Neuronal stem cell (in vitro differentiated cells): ENCODE measurements around the gene GRIN3B.

ENCODE experiments used
- DNase-seq: peaks from one replicate; pipeline ENCODE4 v3.0.0-alpha.2; 2013; ENCODE audit warnings: low spot score
- H2AFZ ChIP-seq: one replicate; pipeline ENCODE4 v1.6.1; 2013; ENCODE audit warnings: mild to moderate bottlenecking, low read length, inconsistent platforms
- H2AK5ac ChIP-seq: 2 replicates; pipeline ENCODE4 v1.6.1; 2013; ENCODE audit warnings: low read depth, mild to moderate bottlenecking, inconsistent platforms, low read length, moderate library complexity, mixed read lengths
- H2BK120ac ChIP-seq: 2 replicates; pipeline ENCODE4 v1.6.1; 2013; ENCODE audit warnings: low read depth, mild to moderate bottlenecking, inconsistent platforms, low read length, moderate library complexity, mixed read lengths
- H2BK12ac ChIP-seq: one replicate; pipeline ENCODE4 v1.6.1; 2013; ENCODE audit warnings: low read length, inconsistent platforms
- H2BK15ac ChIP-seq: 2 replicates; pipeline ENCODE4 v1.6.1; 2013; ENCODE audit warnings: mild to moderate bottlenecking, low read length, inconsistent platforms, mixed read lengths
- H2BK5ac ChIP-seq: one replicate; pipeline ENCODE4 v1.6.1; 2013; ENCODE audit warnings: inconsistent platforms, mild to moderate bottlenecking, low read length, moderate library complexity
- H3K14ac ChIP-seq: one replicate; pipeline ENCODE4 v1.6.1; 2013; ENCODE audit warnings: low read length, inconsistent platforms
- H3K18ac ChIP-seq: 2 replicates; pipeline ENCODE4 v1.6.1; 2013; ENCODE audit warnings: low read length, inconsistent platforms
- H3K23ac ChIP-seq: 2 replicates; pipeline ENCODE4 v1.6.1; 2013; ENCODE audit warnings: low read depth, mild to moderate bottlenecking, mixed read lengths, low read length, inconsistent platforms; ENCODE audit not compliant: poor library complexity
- H3K27ac ChIP-seq: replicated peaks from 3 replicates; pipeline ENCODE4 v1.5.1; 2013; ENCODE audit warnings: low read length, inconsistent platforms
- H3K27me3 ChIP-seq, 3 experiments: 2 replicates each; pipeline ENCODE4 v1.6.1; 2013; ENCODE audit warnings: low read length in 3 of 3, mild to moderate bottlenecking in 2 of 3, inconsistent platforms in 1 of 3, low read depth in 1 of 3, mixed read lengths in 1 of 3, moderate library complexity in 1 of 3; ENCODE audit not compliant: control insufficient read depth in 3 of 3, insufficient read depth in 3 of 3
- H3K36me3 ChIP-seq, 2 donors: replicated peaks in 1 of 2; 2 replicates each; pipeline ENCODE4 v1.6.1; 2013; ENCODE audit warnings: low read length in 2 of 2; ENCODE audit not compliant: control insufficient read depth in 2 of 2, insufficient read depth in 2 of 2
- H3K4ac ChIP-seq: 2 replicates; pipeline ENCODE4 v1.6.1; 2013; ENCODE audit warnings: inconsistent platforms, mild to moderate bottlenecking, low read length, moderate library complexity
- H3K4me1 ChIP-seq, 2 donors: 1 replicate in 1 of 2; 2 replicates in 1 of 2; pipeline ENCODE4 v1.6.1; 2013; ENCODE audit warnings: low read length in 2 of 2, low read depth in 1 of 2; ENCODE audit not compliant: control insufficient read depth in 2 of 2, insufficient read depth in 1 of 2
- H3K4me2 ChIP-seq: one replicate; pipeline ENCODE4 v1.6.1; 2013; ENCODE audit warnings: mild to moderate bottlenecking, low read length, inconsistent platforms; ENCODE audit not compliant: insufficient read depth, poor library complexity, severe bottlenecking
- H3K4me3 ChIP-seq, 2 donors: 2 replicates each; pipeline ENCODE4 v1.5.1; 2013; ENCODE audit warnings: low read length in 2 of 2, mild to moderate bottlenecking in 2 of 2, inconsistent platforms in 1 of 2, moderate library complexity in 1 of 2
- H3K79me1 ChIP-seq: one replicate; pipeline ENCODE4 v1.6.1; 2013; ENCODE audit warnings: low read depth, mild to moderate bottlenecking, inconsistent platforms, low read length, moderate library complexity
- H3K9ac ChIP-seq: one replicate; pipeline ENCODE4 v1.6.1; 2013; ENCODE audit warnings: mild to moderate bottlenecking, low read depth, low read length, inconsistent platforms; ENCODE audit not compliant: poor library complexity
- H3K9me3 ChIP-seq, 2 donors: replicated peaks in 1 of 2; 2 replicates each; pipeline versions ENCODE3 to v1.6.1; 2013; ENCODE audit warnings: low read length in 2 of 2, mild to moderate bottlenecking in 2 of 2, inconsistent platforms in 1 of 2, low read depth in 1 of 2, mixed read lengths in 1 of 2, moderate library complexity in 1 of 2; ENCODE audit not compliant: control insufficient read depth in 2 of 2, insufficient read depth in 1 of 2
- H4K8ac ChIP-seq: one replicate; pipeline ENCODE4 v1.6.1; 2013; ENCODE audit warnings: low read depth, mild to moderate bottlenecking, inconsistent platforms, low read length, moderate library complexity
- H4K91ac ChIP-seq: one replicate; pipeline ENCODE4 v1.6.1; 2013; ENCODE audit warnings: low read length, low read depth, mild to moderate bottlenecking, inconsistent platforms; ENCODE audit not compliant: poor library complexity
- WGBS, 2 donors: extraction: QIAGEN DNeasy Blood & Tissue Kit; methylation state at CpG; one replicate each; pipeline ENCODE4 v1.1.7; 2013; ENCODE audit warnings: missing lambda C conversion rate in 2 of 2, mixed read lengths in 1 of 2; ENCODE audit not compliant: insufficient read length in 2 of 2, insufficient replicate concordance in 1 of 2; ENCODE audit errors: extremely low coverage in 2 of 2; 5-methylcytosine and 5-hydroxymethylcytosine counted together

Gene GRIN3B

GRCh38 chr19:1053176-1054101 lies 53.2 kb downstream of the GRIN3B start:
- peak overlapping the region; percentile 26 for H2BK15ac ChIP-seq
- H2BK120ac ChIP-seq = no peak overlapping the region
- no CpG with 5 or more reads among the region's 31 CpGs for WGBS, 2 donors
- peak overlapping the region; percentile 48 for H4K8ac ChIP-seq
- no peak overlapping the region for H3K4me3 ChIP-seq
- no peak overlapping the region for H4K91ac ChIP-seq
- no peak overlapping the region for H2BK12ac ChIP-seq
- no peak overlapping the region for H3K9ac ChIP-seq
- peak overlapping the region; percentile 68 for H2AK5ac ChIP-seq
- no peaks in the 10 kb centered on the region for H3K79me1 ChIP-seq
- H2AFZ ChIP-seq = no peak overlapping the region
- no peak overlapping the region for H3K23ac ChIP-seq
- peak overlapping the region; percentile 84 for H3K14ac ChIP-seq
- H3K4ac ChIP-seq = no peak overlapping the region
- no peak overlapping the region for H3K4me2 ChIP-seq
- H3K18ac ChIP-seq = peak overlapping the region; percentile 72
- peaks cover 0 to 2% of the 10 kb centered on the region in 2 donors for H3K4me1 ChIP-seq
- H3K27ac ChIP-seq = no peak overlapping the region
- peaks cover 0 to 30% of the 10 kb centered on the region in 2 donors for H3K9me3 ChIP-seq
- no peak for DNase-seq
- H3K27me3 ChIP-seq = no peaks in the 10 kb centered on the region
- H2BK5ac ChIP-seq = no peak overlapping the region
- peaks cover 0 to 2% of the 10 kb centered on the region in 2 donors for H3K36me3 ChIP-seq

GRCh38 chr19:1054102-1055027 lies 54.1 kb downstream of the GRIN3B start:
- no CpG with 5 or more reads among the region's 28 CpGs for WGBS, 2 donors
- no peak overlapping the region for H2BK5ac ChIP-seq
- H3K9me3 ChIP-seq = peaks cover 0 to 36% of the 10 kb centered on the region in 2 donors

GRCh38 chr19:1055028-1055425 lies 54.8 kb downstream of the GRIN3B start:
- no peak overlapping the region for H2BK5ac ChIP-seq
- no peak overlapping the region for H3K4ac ChIP-seq
- H3K14ac ChIP-seq = peak overlapping the region; percentile 38
- no peak overlapping the region for H2BK12ac ChIP-seq
- no peaks in the 10 kb centered on the region for H3K27me3 ChIP-seq
- H3K4me3 ChIP-seq = no peak overlapping the region
- no peak overlapping the region for H2BK15ac ChIP-seq
- H3K9me3 ChIP-seq = peaks cover 0 to 36% of the 10 kb centered on the region in 2 donors
- DNase-seq = no peak
- H3K36me3 ChIP-seq = peaks cover 0 to 4% of the 10 kb centered on the region in 2 donors
- no peaks in the 10 kb centered on the region for H3K4me1 ChIP-seq
- no peak overlapping the region for H3K27ac ChIP-seq
- H2AFZ ChIP-seq = no peak overlapping the region
- WGBS, 2 donors = no CpG with 5 or more reads among the region's 14 CpGs
- H3K18ac ChIP-seq = peak overlapping the region; percentile 22
- no peak overlapping the region for H4K8ac ChIP-seq
- peak overlapping the region; percentile 46 for H2AK5ac ChIP-seq
- no peak overlapping the region for H2BK120ac ChIP-seq
- no peaks in the 10 kb centered on the region for H3K79me1 ChIP-seq
- H3K4me2 ChIP-seq = no peak overlapping the region
- H4K91ac ChIP-seq = no peak overlapping the region
- no peak overlapping the region for H3K23ac ChIP-seq
- H3K9ac ChIP-seq = no peak overlapping the region

More at GRCh38 chr19:1054102-1055027, 54.1 kb downstream of the GRIN3B start:
- Histone ChIP-seq H2AFZ (no peak overlapping the region), H3K79me1 (no peaks in the 10 kb centered on the region), H3K27me3 (no peaks in the 10 kb centered on the region), H3K18ac (peak overlapping the region; percentile 22), H3K9ac (no peak overlapping the region), H2BK15ac (no peak overlapping the region), H3K14ac (no peak overlapping the region), H3K27ac (no peak overlapping the region), H3K4me2 (no peak overlapping the region), H3K4ac (no peak overlapping the region), H4K8ac (no peak overlapping the region), H4K91ac (no peak overlapping the region), H3K4me1 (no peaks in the 10 kb centered on the region), H2AK5ac (no peak overlapping the region), H3K4me3 (no peak overlapping the region), H3K36me3 (peaks cover 0 to 4% of the 10 kb centered on the region in 2 donors), H2BK12ac (no peak overlapping the region), H2BK120ac (no peak overlapping the region), H3K23ac (no peak overlapping the region)
- DNase-seq = no peak
